Measurements from ENCODE around the gene ZNF217.
"Not testable (repeated sequence)": the region's sequence is repeated elsewhere in the genome, so short reads cannot be mapped to it uniquely, and the experiment has no call there.

Gene ZNF217

GRCh38 chr20:53581444-53582250, 12.0 kb downstream of the ZNF217 start:
- no peak for DNase-seq

GRCh38 chr20:53580376-53581111, 13.1 kb downstream of the ZNF217 start:
- no peak for DNase-seq

- DNase-seq: no peak
Measured at GRCh38 chr20:53579581-53580375, 13.9 kb downstream of the ZNF217 start.

GRCh38 chr20:53579266-53579580, 14.4 kb downstream of the ZNF217 start:
- no peak for DNase-seq

- DNase-seq: peak; percentile 33
Measured at GRCh38 chr20:53578492-53579222, 15.0 kb downstream of the ZNF217 start.

- no peak for DNase-seq
Measured at GRCh38 chr20:53576586-53577318, 16.9 kb downstream of the ZNF217 start.

GRCh38 chr20:53576195-53576580, 17.5 kb downstream of the ZNF217 start:
- no peak for DNase-seq

GRCh38 chr20:53575481-53576194, 18.0 kb downstream of the ZNF217 start:
- DNase-seq: no peak

GRCh38 chr20:53574819-53575218, 18.8 kb downstream of the ZNF217 start:
- no peak for DNase-seq

GRCh38 chr20:53574259-53574789, 19.3 kb downstream of the ZNF217 start:
- DNase-seq: no peak

GRCh38 chr20:53571555-53572286, 21.9 kb downstream of the ZNF217 start:
- no peak for DNase-seq

- DNase-seq: no peak
Measured at GRCh38 chr20:53570446-53571276, 23.0 kb downstream of the ZNF217 start.

GRCh38 chr20:53569606-53570307, 23.9 kb downstream of the ZNF217 start:
- no peak for DNase-seq

- DNase-seq: no peak
Measured at GRCh38 chr20:53569005-53569404, 24.6 kb downstream of the ZNF217 start.

- no peak for DNase-seq
Measured at GRCh38 chr20:53568351-53568750, 25.3 kb downstream of the ZNF217 start.

GRCh38 chr20:53567379-53567917, 26.2 kb downstream of the ZNF217 start:
- DNase-seq: no peak

- not testable (repeated sequence) for DNase-seq
Measured at GRCh38 chr20:53566623-53567022, 27.0 kb downstream of the ZNF217 start.

- DNase-seq: no peak
Measured at GRCh38 chr20:53565254-53565653, 28.4 kb downstream of the ZNF217 start.

Measured in NCI-H1436 treated with DMSO at 0.1 percent for 48 hours (cell line).